ENCODE results near the gene LRAT. TPM values are rescaled to one million over a fixed set of nuclear protein-coding genes. Genes with fewer than 3 reads are reported as not detected.
"Not testable (repeated sequence)": the region's sequence is repeated elsewhere in the genome, so short reads cannot be mapped to it uniquely, and the experiment has no call there.

The LRAT gene
- total RNA-seq = 0.35 TPM
- polyA plus RNA-seq (ENCODE audit: insufficient read depth in 1 of 8, insufficient read length in 8 of 8, low replicate concordance in 1 of 8) = 1 to 10 TPM in 1 of 8 donors, under 1 TPM in 7; 0.10 to 1.2 (median 0.16) TPM
- long read RNA-seq, donor 1 = 0 reads
- long read RNA-seq, donor 2 = 0 reads
- long read RNA-seq, donor 3 = 0 reads
- long read RNA-seq, donor 4 = 0 reads
- long read RNA-seq, donor 5 = 0 reads
- long read RNA-seq, donor 6 = 0 reads
- long read RNA-seq, donor 7 = 0 reads
- long read RNA-seq, donor 8 = 0 reads
- long read RNA-seq, donor 9 = 0 reads
- long read RNA-seq, donor 10 = 0 reads
- long read RNA-seq, donor 11 = 0 reads

DNA sequence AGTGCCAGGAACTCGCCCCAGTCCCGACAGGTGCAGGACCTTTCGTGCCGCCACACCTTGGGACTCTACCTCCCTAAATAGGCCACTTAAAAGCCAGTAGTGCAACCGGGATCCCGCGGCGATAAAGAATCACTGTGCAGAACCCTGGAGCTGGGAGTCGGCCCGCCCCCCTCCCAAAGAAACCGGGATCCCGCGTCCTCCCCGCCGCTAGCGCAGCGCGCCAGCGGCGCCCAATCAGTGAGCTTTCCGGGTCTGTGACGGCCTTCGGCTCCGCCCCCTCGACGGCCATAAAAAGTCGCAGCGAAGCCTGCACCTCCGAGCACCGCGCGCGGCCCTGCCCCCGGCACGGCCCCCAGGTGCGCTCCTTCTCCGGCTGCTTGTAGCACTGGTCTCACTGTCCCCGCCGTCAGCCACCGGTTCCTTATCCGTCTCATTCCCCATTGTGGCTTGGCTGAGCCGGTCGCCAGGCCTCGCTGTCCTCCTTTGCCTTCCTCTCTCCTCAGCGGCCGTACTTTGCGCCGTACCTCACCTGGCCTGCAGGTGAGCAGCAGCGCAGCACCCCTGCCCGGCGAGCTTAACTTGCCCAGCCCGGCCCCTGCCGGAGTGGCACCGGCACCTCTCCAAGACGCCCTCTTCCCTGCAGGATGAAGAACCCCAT, at the start of gene LRAT:
Gene LRAT (plus strand): TSS at position 318 of the 658 bp plus-strand sequence. CDS start 327 bp downstream, at position 645.
- Histone ChIP-seq H3K4me3 (ENCODE audit: low read length) (peak within 1 kb of the TSS; percentile 29), H3K9me3 (replicated peaks; ENCODE audit: control insufficient read depth, low read depth, low read length) (no peaks in the 10 kb centered on the region), H3K27me3 (ENCODE audit: control insufficient read depth, insufficient read depth, low read length) (peaks cover 57% of the 10 kb centered on the region), H3K36me3 (ENCODE audit: control insufficient read depth, insufficient read depth, low read length) (no peaks in the 10 kb centered on the region), H3K27ac (ENCODE audit: low read length) (no peak within 1 kb of the TSS), H3K4me1 (ENCODE audit: control insufficient read depth, insufficient read depth, low read length) (peaks cover 35% of the 10 kb centered on the region)
- peak; percentile 49 for DNase-seq
- WGBS (ENCODE audit: insufficient coverage) = 0% methylated on average over 51 of the region's 55 CpGs

DNA sequence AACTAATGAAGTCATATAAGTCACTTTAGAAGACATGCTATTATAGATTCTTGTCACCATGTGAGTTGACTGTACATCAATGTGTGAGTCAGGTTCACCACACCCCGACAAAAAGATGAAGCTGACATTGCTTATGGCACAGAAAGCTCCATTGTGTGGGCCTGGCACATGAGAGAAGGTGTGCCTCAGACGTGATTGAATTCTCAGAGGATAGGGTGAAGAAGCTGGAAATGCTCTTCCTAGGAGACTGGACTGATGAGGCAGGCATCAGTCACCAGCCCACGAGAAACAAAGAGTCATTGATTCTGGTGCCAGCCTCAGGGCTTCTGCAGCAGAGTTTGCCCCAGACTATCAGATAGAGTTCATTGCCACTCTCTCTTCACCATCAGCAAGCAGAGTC, 35.9 kb upstream of the LRAT start:
- H3K9me3 ChIP-seq (replicated peaks; ENCODE audit: control insufficient read depth, low read depth, low read length) = no peaks in the 10 kb centered on the region
- no peak overlapping the region for H3K4me3 ChIP-seq (ENCODE audit: low read length)
- H3K27ac ChIP-seq (ENCODE audit: low read length) = no peak overlapping the region
- no peak for DNase-seq
- H3K36me3 ChIP-seq (ENCODE audit: control insufficient read depth, insufficient read depth, low read length) = no peaks in the 10 kb centered on the region
- WGBS (ENCODE audit: insufficient coverage) = 69% methylated on average over 3 of the region's 3 CpGs
- no peaks in the 10 kb centered on the region for H3K4me1 ChIP-seq (ENCODE audit: control insufficient read depth, insufficient read depth, low read length)
- no peaks in the 10 kb centered on the region for H3K27me3 ChIP-seq (ENCODE audit: control insufficient read depth, insufficient read depth, low read length)

DNA sequence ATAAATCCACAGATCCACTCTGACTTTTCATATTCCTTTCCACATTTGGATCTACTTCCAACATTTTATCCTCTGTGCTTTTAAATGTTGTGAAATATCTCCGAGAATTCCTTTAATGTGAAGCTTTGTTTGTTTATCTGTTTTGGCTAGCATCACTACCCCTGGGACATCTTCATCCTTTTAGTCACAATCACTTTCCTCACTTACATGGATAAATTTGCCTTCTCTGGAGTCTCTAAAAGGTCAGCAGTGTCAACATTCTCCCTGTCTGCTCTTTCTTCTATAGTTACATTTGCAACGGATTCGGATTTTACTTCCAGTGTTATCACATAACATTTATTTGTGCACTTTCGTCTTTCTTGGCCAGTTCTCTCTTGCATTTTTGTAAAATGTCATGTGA, 34.2 kb upstream of the LRAT start:
- peak; percentile 5 for DNase-seq
- no peaks in the 10 kb centered on the region for H3K27me3 ChIP-seq (ENCODE audit: control insufficient read depth, insufficient read depth, low read length)
- no CpG with 5 or more reads among the region's 4 CpGs for WGBS (ENCODE audit: insufficient coverage)
- no peaks in the 10 kb centered on the region for H3K4me1 ChIP-seq (ENCODE audit: control insufficient read depth, insufficient read depth, low read length)
- no peak overlapping the region for H3K4me3 ChIP-seq (ENCODE audit: low read length)
- H3K27ac ChIP-seq (ENCODE audit: low read length) = no peak overlapping the region
- H3K9me3 ChIP-seq (replicated peaks; ENCODE audit: control insufficient read depth, low read depth, low read length) = no peaks in the 10 kb centered on the region
- no peaks in the 10 kb centered on the region for H3K36me3 ChIP-seq (ENCODE audit: control insufficient read depth, insufficient read depth, low read length)

- no peak overlapping the region for H3K4me3 ChIP-seq (ENCODE audit: low read length)
- H3K36me3 ChIP-seq (ENCODE audit: control insufficient read depth, insufficient read depth, low read length) = no peaks in the 10 kb centered on the region
- DNase-seq = no peak
Measured at GRCh38 chr4:154711522-154711921, 32.3 kb upstream of the LRAT start.

GRCh38 chr4:154714339-154715040, 29.3 kb upstream of the LRAT start:
- Histone ChIP-seq H3K9me3 (replicated peaks; ENCODE audit: control insufficient read depth, low read depth, low read length) (no peaks in the 10 kb centered on the region), H3K36me3 (ENCODE audit: control insufficient read depth, insufficient read depth, low read length) (no peaks in the 10 kb centered on the region), H3K27me3 (ENCODE audit: control insufficient read depth, insufficient read depth, low read length) (no peaks in the 10 kb centered on the region), H3K4me1 (ENCODE audit: control insufficient read depth, insufficient read depth, low read length) (no peaks in the 10 kb centered on the region), H3K4me3 (ENCODE audit: low read length) (no peak overlapping the region), H3K27ac (ENCODE audit: low read length) (no peak overlapping the region)
- WGBS (ENCODE audit: insufficient coverage) = no CpG with 5 or more reads among the region's 4 CpGs
- no peak for DNase-seq

More at GRCh38 chr4:154711522-154711921, 32.3 kb upstream of the LRAT start:
- Histone ChIP-seq H3K4me1 (ENCODE audit: control insufficient read depth, insufficient read depth, low read length) (no peaks in the 10 kb centered on the region), H3K27me3 (ENCODE audit: control insufficient read depth, insufficient read depth, low read length) (no peaks in the 10 kb centered on the region), H3K9me3 (replicated peaks; ENCODE audit: control insufficient read depth, low read depth, low read length) (no peaks in the 10 kb centered on the region), H3K27ac (ENCODE audit: low read length) (no peak overlapping the region)

DNA sequence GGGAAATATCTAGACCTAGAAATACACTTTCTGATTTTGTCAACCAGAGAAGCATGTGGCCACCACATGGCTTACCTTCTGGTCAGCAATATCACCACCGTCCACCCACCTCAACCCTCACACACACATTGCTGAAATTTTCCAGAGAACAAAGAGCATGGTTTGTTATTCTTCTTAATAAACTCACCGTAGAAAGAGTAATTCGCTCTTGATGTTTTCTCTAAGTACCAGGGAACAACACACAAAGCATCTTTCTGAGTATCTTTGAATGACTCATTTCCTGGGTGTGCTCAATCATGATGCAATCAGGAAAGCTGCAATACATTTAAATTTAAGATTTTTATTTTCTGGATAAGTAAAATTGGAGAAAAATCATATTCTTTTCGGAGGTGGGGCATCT, 24.7 kb upstream of the LRAT start:
- no peak for DNase-seq
- Histone ChIP-seq H3K27ac (ENCODE audit: low read length) (no peak overlapping the region), H3K4me3 (ENCODE audit: low read length) (no peak overlapping the region), H3K27me3 (ENCODE audit: control insufficient read depth, insufficient read depth, low read length) (no peaks in the 10 kb centered on the region), H3K9me3 (replicated peaks; ENCODE audit: control insufficient read depth, low read depth, low read length) (no peaks in the 10 kb centered on the region), H3K36me3 (ENCODE audit: control insufficient read depth, insufficient read depth, low read length) (no peaks in the 10 kb centered on the region), H3K4me1 (ENCODE audit: control insufficient read depth, insufficient read depth, low read length) (no peaks in the 10 kb centered on the region)
- no CpG with 5 or more reads among the region's 4 CpGs for WGBS (ENCODE audit: insufficient coverage)

DNA sequence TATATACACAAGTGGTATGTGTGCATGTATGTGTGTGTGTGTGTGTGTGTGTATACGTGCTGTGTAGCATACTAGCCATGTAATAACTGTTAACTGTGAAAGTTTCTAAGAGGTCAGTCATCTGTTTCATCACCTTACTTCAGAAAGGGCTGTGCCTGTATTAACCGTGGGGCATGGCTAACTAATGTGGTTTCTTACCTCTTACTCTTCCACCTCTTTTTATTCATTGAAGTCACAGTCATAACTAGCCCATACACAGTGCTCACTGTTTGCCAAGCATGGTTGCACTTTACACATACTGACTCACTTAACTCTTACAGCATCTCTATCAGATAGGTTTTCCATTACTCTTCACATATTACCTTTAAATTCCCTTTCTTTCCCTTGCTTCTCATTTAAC, 23.7 kb upstream of the LRAT start:
- Histone ChIP-seq H3K4me1 (ENCODE audit: control insufficient read depth, insufficient read depth, low read length) (no peaks in the 10 kb centered on the region), H3K27ac (ENCODE audit: low read length) (no peak overlapping the region), H3K4me3 (ENCODE audit: low read length) (no peak overlapping the region), H3K27me3 (ENCODE audit: control insufficient read depth, insufficient read depth, low read length) (no peaks in the 10 kb centered on the region), H3K36me3 (ENCODE audit: control insufficient read depth, insufficient read depth, low read length) (no peaks in the 10 kb centered on the region), H3K9me3 (replicated peaks; ENCODE audit: control insufficient read depth, low read depth, low read length) (no peaks in the 10 kb centered on the region)
- 77% methylated on average over 1 of the region's 2 CpGs for WGBS (ENCODE audit: insufficient coverage)
- DNase-seq = no peak

GRCh38 chr4:154720618-154721267, 23.1 kb upstream of the LRAT start:
- H3K9me3 ChIP-seq (replicated peaks; ENCODE audit: control insufficient read depth, low read depth, low read length) = no peaks in the 10 kb centered on the region
- DNase-seq = no peak
- H3K27me3 ChIP-seq (ENCODE audit: control insufficient read depth, insufficient read depth, low read length) = no peaks in the 10 kb centered on the region
- no peak overlapping the region for H3K4me3 ChIP-seq (ENCODE audit: low read length)
- no peak overlapping the region for H3K27ac ChIP-seq (ENCODE audit: low read length)
- H3K36me3 ChIP-seq (ENCODE audit: control insufficient read depth, insufficient read depth, low read length) = no peaks in the 10 kb centered on the region
- no peaks in the 10 kb centered on the region for H3K4me1 ChIP-seq (ENCODE audit: control insufficient read depth, insufficient read depth, low read length)
- WGBS (ENCODE audit: insufficient coverage) = 90% methylated on average over 2 of the region's 3 CpGs

GRCh38 chr4:154722262-154722661, 21.5 kb upstream of the LRAT start:
- Histone ChIP-seq H3K9me3 (replicated peaks; ENCODE audit: control insufficient read depth, low read depth, low read length) (no peaks in the 10 kb centered on the region), H3K4me3 (ENCODE audit: low read length) (no peak overlapping the region), H3K27ac (ENCODE audit: low read length) (no peak overlapping the region), H3K4me1 (ENCODE audit: control insufficient read depth, insufficient read depth, low read length) (no peaks in the 10 kb centered on the region), H3K36me3 (ENCODE audit: control insufficient read depth, insufficient read depth, low read length) (no peaks in the 10 kb centered on the region), H3K27me3 (ENCODE audit: control insufficient read depth, insufficient read depth, low read length) (no peaks in the 10 kb centered on the region)
- DNase-seq = no peak

- not testable (repeated sequence) for H3K27me3 ChIP-seq (ENCODE audit: control insufficient read depth, insufficient read depth, low read length); H3K9me3 ChIP-seq (replicated peaks; ENCODE audit: control insufficient read depth, low read depth, low read length); H3K4me1 ChIP-seq (ENCODE audit: control insufficient read depth, insufficient read depth, low read length); H3K27ac ChIP-seq (ENCODE audit: low read length); H3K4me3 ChIP-seq (ENCODE audit: low read length); DNase-seq; H3K36me3 ChIP-seq (ENCODE audit: control insufficient read depth, insufficient read depth, low read length)
- 77% methylated on average over 3 of the region's 7 CpGs for WGBS (ENCODE audit: insufficient coverage)
Measured at GRCh38 chr4:154723601-154724000, 20.2 kb upstream of the LRAT start.

Data from muscle of leg (tissue), 16 donors.